C4-2B (cell line): ENCODE measurements around the gene TSLP.

Experiments
- ZFX ChIP-seq: fragments of 450-650 bp; IDR thresholded peaks from 2 replicates; pipeline ENCODE4 v1.6.1; 2017
- TF ChIP-seq, protein P1 (sequence below): fragments of 450-650 bp; conservative IDR thresholded peaks from 2 replicates; pipeline ENCODE4 v1.5.1; 2017; ENCODE audit warnings: mild to moderate bottlenecking

DNA sequence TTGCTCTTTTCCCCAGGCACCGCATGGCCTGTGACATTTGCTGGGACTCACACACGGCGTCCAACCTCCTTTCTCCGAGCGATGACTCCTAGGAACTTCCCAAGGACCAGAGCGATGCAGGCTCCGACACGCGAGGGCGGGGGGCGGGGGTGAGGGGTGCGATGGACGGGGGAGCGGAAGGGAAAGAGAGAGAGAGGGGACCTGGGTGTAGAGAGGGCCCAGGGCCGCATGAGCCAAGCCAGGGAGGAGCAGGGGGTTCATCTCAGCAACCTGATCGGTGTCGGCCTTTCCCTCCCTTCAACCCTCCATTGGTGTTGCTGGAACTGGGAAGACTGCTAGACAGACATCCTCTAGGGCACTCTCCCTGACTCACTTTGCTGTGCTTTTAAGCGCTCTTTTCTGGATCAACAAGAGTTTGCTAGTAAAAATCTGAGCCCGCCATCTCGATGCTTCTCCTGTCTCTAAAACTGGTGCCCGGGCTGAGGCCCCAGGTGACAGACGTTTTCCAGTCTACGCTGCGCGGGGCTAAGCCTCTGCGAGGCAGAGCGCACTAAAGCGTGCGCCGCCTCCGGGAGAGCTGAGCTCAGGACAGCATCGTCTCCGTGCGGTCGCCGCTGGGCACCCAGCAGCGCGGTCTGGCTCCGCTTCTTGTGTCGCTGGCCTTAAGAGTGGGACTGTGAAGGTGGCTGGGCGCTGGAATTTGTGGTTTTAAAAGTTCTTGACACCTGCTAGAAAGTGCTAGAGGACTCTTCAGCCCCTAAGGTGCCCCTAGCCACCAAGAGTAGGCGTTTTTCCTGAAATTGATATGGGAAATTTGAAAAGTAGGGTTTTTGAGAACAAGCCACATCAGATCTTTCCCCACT, 1.0 kb upstream of the TSLP start:
- TF ChIP-seq, protein P1, sequence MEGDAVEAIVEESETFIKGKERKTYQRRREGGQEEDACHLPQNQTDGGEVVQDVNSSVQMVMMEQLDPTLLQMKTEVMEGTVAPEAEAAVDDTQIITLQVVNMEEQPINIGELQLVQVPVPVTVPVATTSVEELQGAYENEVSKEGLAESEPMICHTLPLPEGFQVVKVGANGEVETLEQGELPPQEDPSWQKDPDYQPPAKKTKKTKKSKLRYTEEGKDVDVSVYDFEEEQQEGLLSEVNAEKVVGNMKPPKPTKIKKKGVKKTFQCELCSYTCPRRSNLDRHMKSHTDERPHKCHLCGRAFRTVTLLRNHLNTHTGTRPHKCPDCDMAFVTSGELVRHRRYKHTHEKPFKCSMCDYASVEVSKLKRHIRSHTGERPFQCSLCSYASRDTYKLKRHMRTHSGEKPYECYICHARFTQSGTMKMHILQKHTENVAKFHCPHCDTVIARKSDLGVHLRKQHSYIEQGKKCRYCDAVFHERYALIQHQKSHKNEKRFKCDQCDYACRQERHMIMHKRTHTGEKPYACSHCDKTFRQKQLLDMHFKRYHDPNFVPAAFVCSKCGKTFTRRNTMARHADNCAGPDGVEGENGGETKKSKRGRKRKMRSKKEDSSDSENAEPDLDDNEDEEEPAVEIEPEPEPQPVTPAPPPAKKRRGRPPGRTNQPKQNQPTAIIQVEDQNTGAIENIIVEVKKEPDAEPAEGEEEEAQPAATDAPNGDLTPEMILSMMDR, result no peak
- TF ChIP-seq ZFX, result no peak
